ENCODE measurements around the gene SLC35F6. TPM values are rescaled to one million over a fixed set of nuclear protein-coding genes. Genes with fewer than 3 reads are reported as not detected.

The SLC35F6 gene
- polyA plus RNA-seq, 2 of the 4 experiments (the other 2 are of a cell fraction), result 41.3 to 46.9 TPM

DNA sequence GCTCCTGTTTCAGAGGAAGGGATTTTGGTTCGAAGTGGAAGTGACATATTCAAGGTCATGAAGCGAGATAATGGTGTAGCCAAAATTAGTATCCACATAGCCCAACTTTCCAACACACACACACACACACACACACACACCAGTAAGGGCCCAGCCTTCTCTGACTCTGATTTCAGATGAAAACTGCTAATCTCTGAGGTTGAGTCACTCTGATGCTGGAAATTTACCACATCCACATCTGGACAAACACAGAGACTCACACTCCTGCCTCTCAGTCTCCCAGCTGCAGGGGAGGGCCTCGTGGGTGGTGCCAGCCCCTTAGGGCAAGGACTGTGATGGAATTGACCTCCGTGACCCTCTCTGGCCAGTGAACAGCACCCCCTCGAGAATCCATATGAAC, 29.0 kb upstream of the SLC35F6 start (continued):
- TF ChIP-seq ESRRA (IDR thresholded peaks at IDR 0.05; ENCODE audit: borderline replicate concordance, low read length), result no peak

DNA sequence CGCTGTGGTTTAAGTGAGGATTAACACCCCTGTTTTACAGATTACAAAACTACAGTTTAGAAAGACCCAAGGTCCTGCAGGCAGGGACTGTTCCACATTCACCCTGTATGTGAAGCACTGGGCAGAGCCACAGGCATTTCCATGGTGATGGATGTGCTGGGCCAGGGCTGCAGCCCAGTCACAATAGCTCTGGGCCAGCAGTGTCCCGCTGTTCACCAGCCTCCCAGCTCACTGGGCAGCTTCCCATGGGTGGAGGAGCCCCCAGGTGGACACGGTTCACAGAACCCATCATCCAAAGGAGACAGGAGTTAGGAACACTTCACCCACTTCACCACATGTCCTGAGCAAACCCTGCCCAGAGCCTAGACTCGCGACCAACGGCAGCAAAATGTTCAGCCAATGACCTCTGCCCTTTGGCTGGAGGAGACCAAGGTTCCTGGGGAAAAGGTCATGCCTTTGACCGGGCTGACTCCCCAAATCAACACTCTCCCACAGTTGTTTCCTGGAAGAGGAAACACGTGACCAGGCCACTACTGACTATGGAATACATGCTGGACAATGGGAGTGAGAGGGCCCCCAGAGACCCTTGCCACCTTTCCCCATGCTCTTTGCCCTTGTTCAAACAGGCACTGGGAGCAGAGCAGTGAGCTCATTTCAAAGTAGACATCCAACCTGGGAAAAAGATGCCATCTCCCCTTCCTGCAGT, 28.0 kb upstream of the SLC35F6 start:
- WGBS (ENCODE audit: missing lambda C conversion rate), result 82% methylated on average over 8 of the region's 8 CpGs
- peak overlapping the region; percentile 68 to 94; a peak in 5 of 6 replicates for H3K27ac ChIP-seq
- no peak for TF ChIP-seq ZC3H11A (IDR thresholded peaks at IDR 0.05)
- TF ChIP-seq EP300 (IDR thresholded peaks at IDR 0.05), result no peak
- TF ChIP-seq FOSB (CRISPR knock-in tag; IDR thresholded peaks at IDR 0.05), result no peak
- TF ChIP-seq, protein P1, sequence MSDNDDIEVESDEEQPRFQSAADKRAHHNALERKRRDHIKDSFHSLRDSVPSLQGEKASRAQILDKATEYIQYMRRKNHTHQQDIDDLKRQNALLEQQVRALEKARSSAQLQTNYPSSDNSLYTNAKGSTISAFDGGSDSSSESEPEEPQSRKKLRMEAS (IDR thresholded peaks at IDR 0.05), result no peak
- TF ChIP-seq CHD4 (IDR thresholded peaks at IDR 0.05; ENCODE audit: borderline replicate concordance), result no peak
- TF ChIP-seq, protein P2, sequence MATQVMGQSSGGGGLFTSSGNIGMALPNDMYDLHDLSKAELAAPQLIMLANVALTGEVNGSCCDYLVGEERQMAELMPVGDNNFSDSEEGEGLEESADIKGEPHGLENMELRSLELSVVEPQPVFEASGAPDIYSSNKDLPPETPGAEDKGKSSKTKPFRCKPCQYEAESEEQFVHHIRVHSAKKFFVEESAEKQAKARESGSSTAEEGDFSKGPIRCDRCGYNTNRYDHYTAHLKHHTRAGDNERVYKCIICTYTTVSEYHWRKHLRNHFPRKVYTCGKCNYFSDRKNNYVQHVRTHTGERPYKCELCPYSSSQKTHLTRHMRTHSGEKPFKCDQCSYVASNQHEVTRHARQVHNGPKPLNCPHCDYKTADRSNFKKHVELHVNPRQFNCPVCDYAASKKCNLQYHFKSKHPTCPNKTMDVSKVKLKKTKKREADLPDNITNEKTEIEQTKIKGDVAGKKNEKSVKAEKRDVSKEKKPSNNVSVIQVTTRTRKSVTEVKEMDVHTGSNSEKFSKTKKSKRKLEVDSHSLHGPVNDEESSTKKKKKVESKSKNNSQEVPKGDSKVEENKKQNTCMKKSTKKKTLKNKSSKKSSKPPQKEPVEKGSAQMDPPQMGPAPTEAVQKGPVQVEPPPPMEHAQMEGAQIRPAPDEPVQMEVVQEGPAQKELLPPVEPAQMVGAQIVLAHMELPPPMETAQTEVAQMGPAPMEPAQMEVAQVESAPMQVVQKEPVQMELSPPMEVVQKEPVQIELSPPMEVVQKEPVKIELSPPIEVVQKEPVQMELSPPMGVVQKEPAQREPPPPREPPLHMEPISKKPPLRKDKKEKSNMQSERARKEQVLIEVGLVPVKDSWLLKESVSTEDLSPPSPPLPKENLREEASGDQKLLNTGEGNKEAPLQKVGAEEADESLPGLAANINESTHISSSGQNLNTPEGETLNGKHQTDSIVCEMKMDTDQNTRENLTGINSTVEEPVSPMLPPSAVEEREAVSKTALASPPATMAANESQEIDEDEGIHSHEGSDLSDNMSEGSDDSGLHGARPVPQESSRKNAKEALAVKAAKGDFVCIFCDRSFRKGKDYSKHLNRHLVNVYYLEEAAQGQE (IDR thresholded peaks at IDR 0.05), result no peak
- TF ChIP-seq RNF2 (IDR thresholded peaks at IDR 0.05; ENCODE audit: borderline replicate concordance, low read depth), result no peak
- no peak for TF ChIP-seq HDAC2 (IDR thresholded peaks at IDR 0.05)
- TF ChIP-seq, protein P3, sequence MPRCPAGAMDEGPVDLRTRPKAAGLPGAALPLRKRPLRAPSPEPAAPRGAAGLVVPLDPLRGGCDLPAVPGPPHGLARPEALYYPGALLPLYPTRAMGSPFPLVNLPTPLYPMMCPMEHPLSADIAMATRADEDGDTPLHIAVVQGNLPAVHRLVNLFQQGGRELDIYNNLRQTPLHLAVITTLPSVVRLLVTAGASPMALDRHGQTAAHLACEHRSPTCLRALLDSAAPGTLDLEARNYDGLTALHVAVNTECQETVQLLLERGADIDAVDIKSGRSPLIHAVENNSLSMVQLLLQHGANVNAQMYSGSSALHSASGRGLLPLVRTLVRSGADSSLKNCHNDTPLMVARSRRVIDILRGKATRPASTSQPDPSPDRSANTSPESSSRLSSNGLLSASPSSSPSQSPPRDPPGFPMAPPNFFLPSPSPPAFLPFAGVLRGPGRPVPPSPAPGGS (IDR thresholded peaks at IDR 0.05), result no peak
- TF ChIP-seq, protein P4, sequence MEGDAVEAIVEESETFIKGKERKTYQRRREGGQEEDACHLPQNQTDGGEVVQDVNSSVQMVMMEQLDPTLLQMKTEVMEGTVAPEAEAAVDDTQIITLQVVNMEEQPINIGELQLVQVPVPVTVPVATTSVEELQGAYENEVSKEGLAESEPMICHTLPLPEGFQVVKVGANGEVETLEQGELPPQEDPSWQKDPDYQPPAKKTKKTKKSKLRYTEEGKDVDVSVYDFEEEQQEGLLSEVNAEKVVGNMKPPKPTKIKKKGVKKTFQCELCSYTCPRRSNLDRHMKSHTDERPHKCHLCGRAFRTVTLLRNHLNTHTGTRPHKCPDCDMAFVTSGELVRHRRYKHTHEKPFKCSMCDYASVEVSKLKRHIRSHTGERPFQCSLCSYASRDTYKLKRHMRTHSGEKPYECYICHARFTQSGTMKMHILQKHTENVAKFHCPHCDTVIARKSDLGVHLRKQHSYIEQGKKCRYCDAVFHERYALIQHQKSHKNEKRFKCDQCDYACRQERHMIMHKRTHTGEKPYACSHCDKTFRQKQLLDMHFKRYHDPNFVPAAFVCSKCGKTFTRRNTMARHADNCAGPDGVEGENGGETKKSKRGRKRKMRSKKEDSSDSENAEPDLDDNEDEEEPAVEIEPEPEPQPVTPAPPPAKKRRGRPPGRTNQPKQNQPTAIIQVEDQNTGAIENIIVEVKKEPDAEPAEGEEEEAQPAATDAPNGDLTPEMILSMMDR (IDR thresholded peaks at IDR 0.05), result no peak
- TF ChIP-seq, protein P5, sequence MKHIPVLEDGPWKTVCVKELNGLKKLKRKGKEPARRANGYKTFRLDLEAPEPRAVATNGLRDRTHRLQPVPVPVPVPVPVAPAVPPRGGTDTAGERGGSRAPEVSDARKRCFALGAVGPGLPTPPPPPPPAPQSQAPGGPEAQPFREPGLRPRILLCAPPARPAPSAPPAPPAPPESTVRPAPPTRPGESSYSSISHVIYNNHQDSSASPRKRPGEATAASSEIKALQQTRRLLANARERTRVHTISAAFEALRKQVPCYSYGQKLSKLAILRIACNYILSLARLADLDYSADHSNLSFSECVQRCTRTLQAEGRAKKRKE (CRISPR knock-in tag; IDR thresholded peaks at IDR 0.05; ENCODE audit: low read depth), result no peak
- no peak for TF ChIP-seq ESRRA (IDR thresholded peaks at IDR 0.05; ENCODE audit: borderline replicate concordance, low read length)
- TF ChIP-seq, protein P6, sequence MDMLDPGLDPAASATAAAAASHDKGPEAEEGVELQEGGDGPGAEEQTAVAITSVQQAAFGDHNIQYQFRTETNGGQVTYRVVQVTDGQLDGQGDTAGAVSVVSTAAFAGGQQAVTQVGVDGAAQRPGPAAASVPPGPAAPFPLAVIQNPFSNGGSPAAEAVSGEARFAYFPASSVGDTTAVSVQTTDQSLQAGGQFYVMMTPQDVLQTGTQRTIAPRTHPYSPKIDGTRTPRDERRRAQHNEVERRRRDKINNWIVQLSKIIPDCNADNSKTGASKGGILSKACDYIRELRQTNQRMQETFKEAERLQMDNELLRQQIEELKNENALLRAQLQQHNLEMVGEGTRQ (IDR thresholded peaks at IDR 0.05), result no peak
- no peak for TF ChIP-seq KDM5A (IDR thresholded peaks at IDR 0.05)
- ATAC-seq, result peak; percentile 16 to 54; a peak in 3 of 6 replicates
- H3K4me1 ChIP-seq, result peaks cover 50% of the 10 kb centered on the region
- no peak for FAIRE-seq
- CTCF ChIA-PET, result interaction anchor here (3.3 to 22.6 kb wide), 4 partner anchors 10 to 156 kb away, joined by 14 to 736 read pairs (median 141); no protein-coding TSS in a partner anchor
- peak overlapping the region; percentile 0; the same call in 2 of the 3 replicates for H3K4me2 ChIP-seq
- H3K4me3 ChIP-seq, result no peak overlapping the region
- H3K9me3 ChIP-seq, result no peaks in the 10 kb centered on the region
- DNase-seq (ENCODE audit: low read depth in 1 of 2, low spot score in 1 of 2), result peak in 1 of 2 experiments; percentile 43
- POLR2A ChIA-PET, result no interaction called here
